ENCODE data around the gene FCER1G.

Gene FCER1G

DNA sequence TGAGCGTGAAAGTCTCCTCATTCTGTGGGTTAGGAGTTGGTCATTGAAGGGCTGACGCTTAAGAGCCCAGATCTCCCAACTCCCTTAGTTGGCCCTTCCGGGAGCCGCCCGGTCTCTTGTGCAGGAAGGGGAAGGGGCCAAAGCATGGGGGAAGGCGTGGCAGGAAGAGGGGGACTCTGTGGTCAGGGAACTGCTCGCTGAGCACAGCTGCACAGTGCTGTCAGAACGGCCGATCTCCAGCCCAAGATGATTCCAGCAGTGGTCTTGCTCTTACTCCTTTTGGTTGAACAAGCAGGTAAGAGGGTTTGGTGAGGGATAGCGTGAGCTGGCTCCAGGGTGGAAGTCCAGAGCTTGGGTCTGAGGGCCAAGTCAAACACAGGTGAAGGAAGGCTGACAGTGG lies at the start of gene FCER1G:
FCER1G (plus strand) TSS at position 220 of the 400 bp plus-strand sequence; CDS start at position 247, 27 bp downstream.
- no peak for DNase-seq

DNA sequence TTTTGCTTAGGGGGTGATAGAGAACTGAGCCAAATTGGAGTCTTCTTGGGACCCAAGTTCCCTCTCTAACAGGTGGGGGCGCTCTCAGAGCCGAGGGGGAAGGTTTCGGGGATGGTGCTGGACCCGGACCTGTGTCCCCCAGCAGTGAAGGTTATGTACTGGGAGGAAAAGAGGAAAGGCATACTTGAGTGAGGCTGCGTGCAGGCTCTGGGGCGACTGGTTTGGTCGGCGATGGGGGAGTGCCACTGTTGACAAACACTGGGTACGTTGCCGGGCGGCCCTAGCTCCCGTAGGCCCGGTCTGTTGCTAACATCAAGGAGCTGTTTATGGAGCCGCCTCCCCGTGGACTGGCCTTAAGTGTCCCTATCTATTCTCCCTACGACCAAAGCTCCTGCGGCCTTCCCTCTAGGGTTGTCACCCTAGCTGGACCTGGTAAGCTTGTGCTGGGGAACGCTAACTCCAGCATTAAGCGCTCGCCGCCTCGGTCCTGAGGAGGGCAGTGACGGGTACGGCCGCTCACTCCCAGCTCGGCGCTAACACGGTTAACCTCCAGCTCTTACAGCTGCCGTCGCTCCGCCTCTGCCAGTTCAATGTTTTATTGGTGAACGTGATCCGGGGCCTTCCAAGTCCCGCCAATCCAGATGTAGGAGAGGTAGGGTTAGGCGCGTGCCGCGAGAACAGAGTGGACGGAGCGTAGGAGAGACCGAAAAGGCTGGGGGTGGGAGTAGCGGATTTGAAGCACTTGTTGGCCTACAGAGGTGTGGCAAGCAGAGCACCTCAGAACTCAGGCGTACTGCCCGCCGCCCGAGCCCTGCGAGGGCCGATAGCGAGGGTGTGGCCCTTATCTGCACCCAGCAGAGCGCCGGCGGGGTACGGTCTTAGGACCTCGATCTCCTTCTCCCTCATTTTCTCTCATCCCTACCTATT lies 49.1 kb upstream of the FCER1G start, which contains the start of gene PPOX:
PPOX (plus strand) TSS at position 685 of the 927 bp plus-strand sequence. CDS start 422 bp downstream, outside the sequence.
- DNase-seq = peak; percentile 96

DNA sequence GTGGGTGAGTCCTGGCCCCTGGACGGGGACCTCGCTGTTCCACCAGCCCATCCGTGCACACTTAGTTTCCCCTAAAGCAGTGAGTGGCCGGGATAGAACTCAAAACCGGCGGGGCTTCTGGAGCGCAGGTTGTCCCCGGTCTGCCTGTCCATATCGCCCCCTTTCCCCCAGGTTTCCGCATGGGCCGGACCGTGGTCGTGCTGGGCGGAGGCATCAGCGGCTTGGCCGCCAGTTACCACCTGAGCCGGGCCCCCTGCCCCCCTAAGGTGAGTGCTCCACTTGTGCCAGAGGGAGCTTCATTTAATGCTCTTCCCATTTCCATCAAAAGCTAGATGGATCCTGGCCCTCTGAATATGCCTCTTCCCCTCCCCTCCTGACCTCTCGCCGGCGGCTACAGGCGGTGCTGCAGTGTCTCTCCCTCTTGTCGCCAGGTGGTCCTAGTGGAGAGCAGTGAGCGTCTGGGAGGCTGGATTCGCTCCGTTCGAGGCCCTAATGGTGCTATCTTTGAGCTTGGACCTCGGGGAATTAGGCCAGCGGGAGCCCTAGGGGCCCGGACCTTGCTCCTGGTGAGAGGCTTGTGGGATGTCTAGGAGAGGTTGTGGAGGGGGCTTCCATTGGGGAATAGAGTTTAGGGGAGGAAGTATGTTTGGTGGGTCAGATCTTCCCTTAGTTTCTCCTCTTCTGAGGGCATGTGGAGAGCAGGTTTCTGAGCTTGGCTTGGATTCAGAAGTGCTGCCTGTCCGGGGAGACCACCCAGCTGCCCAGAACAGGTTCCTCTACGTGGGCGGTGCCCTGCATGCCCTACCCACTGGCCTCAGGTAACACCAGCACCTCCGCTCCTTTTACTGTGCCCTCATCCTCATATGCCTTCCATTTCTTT lies 48.2 kb upstream of the FCER1G start:
- no peak for DNase-seq

DNA sequence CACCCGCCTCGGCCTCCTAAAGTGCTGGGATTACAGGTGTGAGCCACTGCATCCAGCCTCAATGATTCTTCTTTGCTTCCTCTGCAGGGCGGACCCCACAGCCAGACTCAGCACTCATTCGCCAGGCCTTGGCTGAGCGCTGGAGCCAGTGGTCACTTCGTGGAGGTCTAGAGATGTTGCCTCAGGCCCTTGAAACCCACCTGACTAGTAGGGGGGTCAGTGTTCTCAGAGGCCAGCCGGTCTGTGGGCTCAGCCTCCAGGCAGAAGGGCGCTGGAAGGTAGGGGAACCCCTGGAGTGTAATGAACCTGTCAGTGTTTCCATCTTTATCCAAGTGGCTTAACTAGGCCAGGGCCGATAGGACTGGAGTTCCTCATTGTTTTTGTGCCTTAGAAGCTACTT lies 46.2 kb upstream of the FCER1G start:
- DNase-seq = no peak

DNA sequence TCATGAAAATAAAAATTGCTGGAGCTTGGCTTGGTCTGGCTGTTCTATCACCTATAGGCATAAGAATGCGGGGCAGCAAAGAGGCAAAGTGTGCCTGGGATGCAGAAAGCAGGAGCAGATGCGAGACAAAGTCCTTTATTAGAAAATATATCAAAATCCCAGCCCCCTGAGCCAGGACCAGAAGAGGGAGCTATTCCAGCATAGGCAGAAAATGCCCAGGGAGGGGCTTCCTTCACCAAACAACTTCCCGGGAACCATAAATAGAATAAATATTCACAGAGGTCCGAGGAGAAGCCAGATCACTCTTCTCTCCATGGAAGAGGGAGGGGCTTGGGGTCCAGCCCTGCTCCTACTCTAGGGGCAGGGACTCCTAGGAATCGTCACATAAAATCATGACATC lies 43.9 kb upstream of the FCER1G start:
- no peak for DNase-seq

DNA sequence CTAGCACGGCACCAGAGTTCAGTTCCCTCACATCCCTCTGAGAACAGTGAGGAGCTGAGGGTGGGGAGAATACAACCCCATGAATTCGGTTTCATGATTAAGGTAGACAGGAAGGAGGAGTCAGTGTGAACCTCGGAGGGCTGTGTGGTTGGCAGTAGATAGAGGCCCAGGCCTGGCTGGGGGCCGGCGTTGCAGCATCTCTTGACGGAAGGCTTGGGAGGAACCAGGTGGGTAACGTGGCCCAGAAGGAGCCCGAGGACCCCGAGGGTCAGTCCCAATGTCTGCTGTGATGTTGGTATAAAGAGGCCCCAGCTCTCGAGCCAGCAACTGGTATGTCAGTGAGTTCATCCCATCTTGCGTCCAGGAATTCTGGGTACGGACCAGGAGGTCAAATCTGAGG lies 43.4 kb upstream of the FCER1G start:
- no peak for DNase-seq

DNA sequence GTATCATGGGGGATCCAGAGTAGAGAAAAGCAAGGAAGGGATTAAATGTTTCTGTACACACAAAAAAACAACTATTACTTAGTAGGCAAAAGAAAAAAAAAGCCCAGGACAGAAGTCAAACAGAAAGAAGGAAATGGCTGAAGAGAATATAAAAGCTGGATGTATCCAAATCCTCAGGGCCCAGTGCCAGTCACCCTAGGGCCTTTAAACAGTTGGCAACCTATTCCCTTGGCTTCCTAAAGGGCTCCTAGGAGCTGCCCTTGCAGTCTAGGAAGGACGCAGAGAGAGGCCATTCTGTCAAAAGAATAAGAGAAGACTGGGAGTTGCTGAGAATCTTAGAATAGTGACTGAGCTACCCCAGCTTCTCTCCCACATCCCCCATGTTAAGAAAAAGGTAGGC lies 42.7 kb upstream of the FCER1G start:
- DNase-seq = no peak

DNA sequence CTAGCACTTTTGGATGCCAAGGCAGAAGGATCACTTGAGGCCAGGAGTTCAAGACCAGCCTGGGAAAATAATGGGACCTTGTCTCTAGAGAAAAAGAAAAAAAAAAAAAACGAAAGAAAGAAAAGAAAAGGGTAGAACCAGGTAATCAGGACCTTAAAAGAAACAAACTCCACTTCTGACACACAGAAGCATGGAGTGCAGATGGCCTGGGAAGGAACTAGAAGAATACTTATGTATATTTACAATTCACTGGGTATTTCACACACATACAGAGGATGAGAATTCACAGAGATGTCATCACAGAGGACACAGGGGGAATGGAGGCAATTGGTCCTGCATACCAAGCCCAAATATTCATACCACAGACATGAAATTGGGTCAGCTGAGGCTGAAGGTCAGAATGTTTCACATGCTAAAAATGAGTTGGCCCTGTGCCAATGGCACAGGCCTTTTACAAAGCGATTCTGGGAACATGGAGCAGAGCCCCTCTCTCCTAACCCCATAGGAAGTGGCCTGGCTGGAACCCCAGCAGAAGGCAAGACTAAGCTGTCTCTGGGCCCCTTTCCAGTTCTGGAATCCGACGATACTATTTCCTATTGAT lies 42.2 kb upstream of the FCER1G start:
- DNase-seq = no peak

DNA sequence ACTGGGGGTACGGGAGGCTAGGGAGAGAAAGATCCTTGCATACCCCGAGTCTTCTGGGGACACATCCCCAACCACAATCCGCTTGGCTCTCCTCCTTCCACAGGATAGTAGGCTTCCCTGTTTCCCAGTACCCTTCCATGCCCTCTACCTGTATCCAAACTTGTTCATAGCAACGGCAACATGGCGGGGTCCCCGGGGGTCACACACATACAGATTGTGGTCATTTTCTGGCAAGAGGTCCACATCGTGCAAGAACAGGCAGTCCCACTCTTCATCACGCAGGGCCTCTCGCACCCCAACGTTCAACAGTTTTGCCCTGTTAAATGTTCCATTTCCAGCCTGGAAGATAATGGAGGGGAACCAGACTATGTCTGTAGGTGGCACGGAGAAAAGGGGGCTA lies 41.4 kb upstream of the FCER1G start:
- DNase-seq = no peak

DNA sequence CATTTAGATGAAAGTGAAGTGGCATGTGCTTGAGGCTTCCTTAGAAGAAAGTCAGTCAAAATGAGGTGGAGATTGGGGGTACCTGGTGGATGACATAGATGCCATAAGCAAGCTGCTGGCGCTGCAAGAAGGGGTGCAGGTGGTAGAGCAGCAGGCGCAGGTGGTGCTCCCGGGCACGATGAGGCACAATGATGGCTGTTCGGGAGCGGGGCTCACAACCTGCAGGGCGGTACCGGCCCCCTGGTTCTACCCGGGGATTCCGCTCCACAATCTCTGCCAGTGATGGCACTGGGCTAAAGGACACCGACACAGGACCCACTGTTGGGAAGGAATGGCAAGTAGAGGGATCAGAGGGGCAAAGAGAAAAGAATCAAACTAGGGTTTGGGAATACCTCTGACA lies 40.2 kb upstream of the FCER1G start:
- no peak for DNase-seq

DNA sequence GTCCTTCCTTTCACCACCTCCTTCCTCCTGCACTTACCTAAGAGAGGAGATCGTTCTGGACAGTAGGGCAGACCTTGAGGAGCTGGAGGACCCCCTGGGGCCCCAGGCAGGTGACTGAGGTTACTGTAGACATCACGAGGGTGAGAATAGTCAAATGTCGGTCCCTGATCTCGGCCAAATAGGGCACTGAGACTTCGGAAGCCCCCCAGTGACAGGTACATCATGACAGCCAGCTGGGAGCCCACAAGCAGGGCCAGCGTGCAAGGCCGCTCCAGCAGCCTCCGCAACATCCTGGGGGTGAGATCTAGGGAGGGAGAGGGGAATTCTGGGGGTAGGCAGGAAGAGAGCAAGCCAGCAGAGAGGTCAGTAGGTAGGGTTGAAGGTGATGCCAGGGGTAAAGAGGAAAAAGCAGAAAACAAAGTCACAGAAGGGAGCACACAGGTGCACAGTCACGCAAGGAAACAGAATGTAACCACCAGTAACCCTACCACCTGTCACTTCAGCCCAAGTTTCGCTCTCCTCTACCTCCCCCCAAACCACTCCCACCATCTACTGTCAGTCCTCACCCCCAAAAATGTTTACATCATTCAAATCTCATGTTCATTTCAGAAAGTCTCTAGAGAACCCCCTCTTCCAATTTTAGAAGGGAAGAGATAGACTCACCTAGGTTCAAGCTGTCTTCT lies 39.2 kb upstream of the FCER1G start:
- no peak for DNase-seq

DNA sequence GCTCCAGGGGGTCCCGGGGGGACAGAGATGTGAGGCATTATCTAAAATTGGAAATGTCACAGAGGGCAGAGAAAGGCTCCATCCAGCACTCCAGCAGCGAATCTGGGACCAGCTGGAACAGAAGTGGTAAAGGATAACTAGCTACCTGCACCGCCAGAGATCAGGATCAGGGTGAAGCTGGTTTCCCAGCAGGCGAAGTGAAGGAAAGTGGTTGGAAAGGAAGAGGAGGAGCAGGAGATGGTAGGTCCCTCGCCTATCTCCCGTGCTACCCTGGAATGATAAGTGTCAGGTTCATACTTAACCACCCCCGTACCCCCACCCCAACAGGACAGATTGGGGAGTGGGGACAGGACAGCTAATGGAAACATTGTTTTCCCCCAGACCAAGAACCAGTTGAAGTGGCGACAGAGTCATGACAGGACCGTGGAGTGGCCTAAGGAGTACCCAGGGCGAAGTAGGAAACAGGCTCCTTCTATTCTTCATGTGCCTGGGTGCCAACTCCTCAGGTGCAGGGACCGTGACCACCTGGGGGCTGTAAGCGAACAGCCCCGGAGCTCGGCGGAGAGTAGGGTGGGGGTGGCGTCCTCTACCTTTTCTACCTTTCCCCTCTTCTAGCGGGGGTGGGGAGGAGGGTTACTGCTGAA lies 38.5 kb upstream of the FCER1G start:
- no peak for DNase-seq

DNA sequence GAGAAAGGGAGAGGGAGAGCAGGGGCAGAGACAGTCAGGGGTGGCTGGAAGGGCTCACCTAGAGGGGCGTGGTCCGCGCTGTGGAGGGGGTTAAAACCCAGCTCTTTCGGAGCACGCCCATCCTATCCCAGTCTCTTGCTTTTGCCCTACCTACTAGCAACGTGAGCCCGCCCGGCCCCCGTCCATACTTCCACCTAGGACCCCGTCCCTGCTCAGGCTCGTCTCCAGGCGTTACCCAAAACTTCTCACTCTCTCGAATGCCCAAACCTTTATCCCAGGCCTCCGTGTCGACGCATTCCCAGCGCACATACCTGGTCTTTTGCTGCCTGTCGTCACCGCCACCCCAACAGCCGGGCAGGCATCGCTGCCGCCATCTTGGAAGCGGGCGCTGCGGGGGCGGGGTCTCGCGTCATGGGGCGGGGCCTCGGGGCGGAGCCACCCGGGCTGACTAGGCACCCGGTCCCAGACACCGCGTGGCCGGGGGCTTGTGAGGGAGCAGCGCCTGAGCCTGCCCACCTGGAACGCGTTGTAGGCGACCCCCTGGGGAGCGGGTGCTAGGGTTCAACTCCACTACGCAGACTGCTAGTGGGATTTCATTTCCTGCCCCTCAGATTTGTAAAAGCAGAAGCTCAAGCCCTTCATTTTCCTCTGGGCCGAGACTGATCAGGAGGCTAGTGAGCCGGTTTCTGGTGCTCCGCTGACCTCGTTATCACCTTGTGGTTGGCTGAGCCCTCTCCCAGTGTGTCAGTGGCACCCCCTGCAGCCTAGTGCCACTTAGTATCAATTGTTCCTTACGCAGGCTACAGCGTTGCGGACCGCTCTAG lies 37.8 kb upstream of the FCER1G start, which contains the start of gene B4GALT3:
B4GALT3 (minus strand) TSS at position 396 of the 824 bp plus-strand sequence. CDS start 1,447 bp downstream, outside the sequence.
- peak; percentile 73 for DNase-seq

DNA sequence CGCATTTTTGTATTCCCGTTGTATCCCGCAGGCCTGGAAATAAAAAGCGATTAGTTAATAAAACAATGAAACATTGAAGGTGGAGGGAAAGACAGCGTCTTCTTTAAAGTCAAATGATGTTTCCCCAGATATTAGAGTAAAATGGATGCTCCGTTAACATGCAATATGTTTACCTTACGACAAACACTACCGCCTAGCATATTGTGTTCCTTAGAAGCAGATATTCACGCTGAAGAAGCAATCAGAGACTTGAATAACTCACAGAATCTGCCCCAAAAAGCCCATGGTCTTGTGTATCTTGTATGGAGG lies 37.2 kb upstream of the FCER1G start:
- no peak for DNase-seq

DNA sequence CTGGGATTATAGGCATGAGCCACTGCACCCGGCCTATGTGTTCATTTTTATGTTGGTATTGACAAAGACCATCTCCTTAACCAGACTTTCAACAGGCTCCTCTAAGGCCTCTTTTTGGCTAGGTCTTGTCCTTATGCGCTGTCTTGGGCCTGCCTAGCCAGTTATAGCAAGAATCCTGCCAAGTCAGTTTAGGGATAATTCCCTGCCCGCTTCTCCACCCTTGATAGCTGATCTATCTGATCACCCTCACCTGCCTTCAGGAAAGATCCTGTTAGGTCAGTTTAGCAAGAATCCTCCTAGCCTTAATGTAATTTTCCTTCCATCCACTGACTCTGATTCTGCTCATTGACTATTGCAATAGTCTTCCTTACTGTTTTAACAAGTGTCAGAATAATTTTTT lies 35.4 kb upstream of the FCER1G start:
- DNase-seq = no peak

DNA sequence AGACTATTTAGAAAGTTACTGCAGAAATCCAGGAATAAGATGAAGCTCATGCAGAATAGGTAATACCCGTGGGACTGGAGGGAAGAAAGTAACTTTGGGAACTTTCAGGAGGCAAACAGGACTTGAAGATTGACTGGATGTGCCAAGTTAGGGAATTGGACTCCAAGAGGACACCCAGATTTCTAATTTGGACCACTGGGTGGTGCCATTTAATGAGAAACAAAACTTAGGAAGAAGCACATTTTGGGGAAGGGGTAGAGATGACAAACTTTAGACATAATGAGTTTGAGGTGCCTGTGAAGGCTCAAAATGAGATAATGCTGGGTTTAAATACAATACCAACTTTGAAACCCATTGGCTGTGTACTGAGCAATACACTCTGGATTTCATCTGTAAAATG lies 34.5 kb upstream of the FCER1G start:
- no peak for DNase-seq

DNA sequence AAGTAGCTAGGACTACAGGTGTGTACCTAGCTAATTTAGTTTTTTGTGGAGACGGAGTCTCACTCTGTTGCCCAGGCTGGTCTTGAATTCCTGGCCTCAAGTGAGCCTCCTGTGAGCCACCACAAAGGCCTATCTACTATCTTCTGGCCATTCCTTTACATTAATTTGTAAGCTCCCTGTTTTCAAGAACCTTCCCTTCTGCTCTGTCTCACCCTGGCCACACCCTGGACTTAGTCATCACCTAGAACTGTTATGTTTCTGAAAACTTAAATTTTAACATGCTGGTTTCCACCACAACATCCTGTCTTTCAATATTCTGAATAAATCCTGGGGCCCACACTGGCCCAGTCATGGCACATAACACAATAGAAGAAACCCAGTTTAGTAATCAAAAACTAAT lies 32.9 kb upstream of the FCER1G start:
- no peak for DNase-seq

DNA sequence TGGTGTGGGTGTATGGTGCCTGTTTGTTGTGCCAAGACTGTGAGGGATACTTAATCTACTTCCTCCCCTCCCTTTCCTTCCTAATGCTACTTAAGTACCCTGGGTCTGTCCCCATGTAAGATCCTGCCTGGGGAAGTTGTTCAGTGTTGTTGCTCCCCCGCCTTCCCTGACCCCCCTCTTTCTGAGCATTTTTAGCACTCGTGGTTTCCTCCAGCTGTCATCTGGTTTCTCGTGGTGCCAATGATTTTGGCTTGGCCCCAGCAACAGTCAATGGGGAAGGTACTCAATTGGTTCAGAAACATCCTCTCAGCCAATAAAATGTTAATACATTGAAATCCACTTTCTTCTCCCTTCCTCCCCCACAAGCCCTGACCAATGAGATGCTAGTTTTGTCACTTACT lies 29.8 kb upstream of the FCER1G start:
- peak; percentile 57 for DNase-seq

DNA sequence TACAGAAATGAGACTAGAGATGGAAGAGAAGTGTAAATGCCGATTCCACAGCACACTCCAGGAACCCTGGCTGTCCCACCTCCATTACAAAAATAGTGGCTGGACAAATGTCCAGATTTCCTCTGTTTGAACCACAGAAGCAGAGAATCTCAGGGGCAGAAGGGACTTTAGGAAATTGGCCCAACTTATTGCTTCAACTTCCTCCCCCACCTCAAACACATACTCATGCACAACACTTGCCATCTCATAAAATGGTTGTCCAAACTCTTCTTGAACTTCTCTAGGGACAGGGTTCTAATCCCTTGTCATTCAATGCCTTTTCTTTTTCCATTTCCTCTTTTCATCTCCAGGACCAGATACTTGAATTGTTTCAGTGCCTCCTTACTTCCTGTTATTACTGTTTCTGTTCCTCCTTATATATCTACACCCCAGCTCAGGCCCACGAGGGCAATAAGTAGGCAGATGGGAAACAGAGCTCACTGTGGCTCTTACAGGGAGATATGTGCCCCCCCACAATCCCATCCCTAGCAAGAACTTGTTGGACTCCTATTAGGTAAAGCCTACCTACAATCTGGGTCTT lies 29.3 kb upstream of the FCER1G start:
- no peak for DNase-seq

DNA sequence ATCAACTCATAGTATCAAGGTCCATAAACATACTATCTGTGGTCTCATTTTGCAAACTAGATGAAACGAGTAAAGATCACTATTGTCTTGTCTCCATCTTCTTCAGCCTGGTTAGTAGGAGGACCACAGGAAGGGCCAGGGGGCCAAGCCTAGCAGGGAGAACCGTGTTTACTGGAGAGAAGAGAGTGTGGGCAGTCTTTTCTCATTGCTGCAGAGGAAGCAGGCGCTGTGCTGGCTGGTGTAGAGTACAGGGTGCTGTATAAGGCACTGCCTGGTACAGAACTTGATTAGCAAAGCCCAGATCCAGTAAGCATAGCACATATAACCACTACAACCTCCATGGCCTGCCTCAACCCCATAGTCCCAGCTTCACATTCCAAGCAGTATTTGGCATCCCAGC lies 27.8 kb upstream of the FCER1G start:
- no peak for DNase-seq

DNA sequence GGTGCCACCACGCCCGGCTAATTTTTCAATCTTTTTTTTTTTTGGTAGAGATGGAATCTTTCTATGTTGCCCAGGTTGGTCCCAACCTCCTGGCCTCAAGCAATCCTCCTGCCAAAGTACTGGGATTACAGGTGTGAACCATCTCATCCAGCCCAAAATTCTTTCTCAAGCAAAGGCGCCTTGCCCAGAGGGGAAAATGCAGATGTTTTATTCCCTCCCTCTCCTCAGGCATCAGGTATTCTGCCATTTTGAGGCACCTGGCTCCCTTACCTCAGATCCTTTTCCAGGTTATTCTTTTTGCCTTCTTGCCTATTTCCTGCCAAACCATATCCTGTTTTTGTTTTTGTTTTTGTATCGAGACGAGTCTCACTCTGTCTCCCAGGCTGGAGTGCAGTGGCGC lies 26.7 kb upstream of the FCER1G start:
- DNase-seq = no peak

Measured in NCI-H2029 (cell line).